Right ventricle myocardium inferior (tissue), 1 donor: ENCODE measurements around the gene WDR48. TPM values are rescaled to one million over a fixed set of nuclear protein-coding genes. Genes with fewer than 3 reads are reported as not detected.

Experiments
- ATAC-seq: fragments of 200-7000 bp; cut with Tn5 transposase; one replicate; pipeline ENCODE4 v1.9.1; 2020; ENCODE audit warnings: mild to moderate bottlenecking, moderate library complexity
- DNase-seq: peaks from one replicate; pipeline ENCODE4 v3.0.0; 2021; ENCODE audit errors: missing footprints
- intact Hi-C: fragments of 100-400 bp; cut with DNase I; formaldehyde crosslinking; loops from one replicate; pipeline ENCODE4 v1.11.0; 2022
- total RNA-seq: library from RNA; stranded (reverse); fragmentation: NEBNext Ultra II Directional; extraction: Animal tissue kit (Norgen Biotek cat#: 25700); gene quantifications from one replicate; pipeline ENCODE4 v1.2.1, GENCODE V29; 2021
- donor health status: DM: no; HTN: yes; CAD: no; lungs with severe emphysema.

Gene WDR48
- total RNA-seq, 1 donor from 2014 or later, result 28.9 TPM

GRCh38 chr3:39110041-39110639 is 58.3 kb downstream of the WDR48 start:
- intact Hi-C loops, result no loop called here
- ATAC-seq, result no peak
- no peak for DNase-seq

- intact Hi-C loops, result no loop called here
- ATAC-seq, result no peak
- no peak for DNase-seq
These were observed 60.3 kb downstream of the WDR48 start for GRCh38 chr3:39112113-39112512.

- intact Hi-C loops, result no loop called here
- DNase-seq, result no peak
- ATAC-seq, result no peak
These were observed 60.7 kb downstream of the WDR48 start for GRCh38 chr3:39112535-39112934.

GRCh38 chr3:39113291-39113690 is 61.5 kb downstream of the WDR48 start:
- ATAC-seq (no peak), DNase-seq (no peak)
- intact Hi-C loops, result no loop called here

GRCh38 chr3:39114456-39114855 is 62.6 kb downstream of the WDR48 start:
- ATAC-seq, result no peak
- DNase-seq, result no peak
- intact Hi-C loops, result no loop called here

GRCh38 chr3:39115870-39116269 is 64.1 kb downstream of the WDR48 start:
- intact Hi-C loops, result no loop called here
- no peak for ATAC-seq

GRCh38 chr3:39118079-39118478 is 66.3 kb downstream of the WDR48 start:
- intact Hi-C loops, result no loop called here
- no peak for ATAC-seq

More at GRCh38 chr3:39115870-39116269, 64.1 kb downstream of the WDR48 start:
- DNase-seq, result no peak

GRCh38 chr3:39118931-39119660 is 67.3 kb downstream of the WDR48 start:
- ATAC-seq (no peak), DNase-seq (no peak)
- intact Hi-C loops, result no loop called here

More at GRCh38 chr3:39118079-39118478, 66.3 kb downstream of the WDR48 start:
- no peak for DNase-seq

- DNase-seq, result no peak
These were observed 69.8 kb downstream of the WDR48 start for GRCh38 chr3:39121621-39122020.

GRCh38 chr3:39122813-39123212 is 71.0 kb downstream of the WDR48 start:
- ATAC-seq (no peak), DNase-seq (no peak)
- intact Hi-C loops, result no loop called here

More at GRCh38 chr3:39121621-39122020, 69.8 kb downstream of the WDR48 start:
- intact Hi-C loops, result no loop called here
- no peak for ATAC-seq

GRCh38 chr3:39124876-39125840 is 73.3 kb downstream of the WDR48 start:
- no peak for ATAC-seq
- DNase-seq, result no peak
- intact Hi-C loops, result loop anchor here (5.0 kb wide), 1 partner anchor 67 kb away; the partner anchor contains the start of gene XIRP1

- intact Hi-C loops, result loop anchor here (1.0 to 5.0 kb wide), 3 partner anchors 66 to 166 kb away; partner anchors contain the start of gene XIRP1
- ATAC-seq (no peak), DNase-seq (no peak)
These were observed 74.2 kb downstream of the WDR48 start for GRCh38 chr3:39125841-39126500.

- intact Hi-C loops, result loop anchor here (1.0 to 5.0 kb wide), 3 partner anchors 66 to 166 kb away; partner anchors contain the start of gene XIRP1
- ATAC-seq (no peak), DNase-seq (no peak)
These were observed 74.8 kb downstream of the WDR48 start for GRCh38 chr3:39126532-39127071.

- DNase-seq, result no peak
- intact Hi-C loops, result loop anchor here (5.0 kb wide), 1 partner anchor 65 kb away; the partner anchor contains the start of gene XIRP1
These were observed 75.6 kb downstream of the WDR48 start for GRCh38 chr3:39127269-39127907.

GRCh38 chr3:39127908-39128304 is 76.1 kb downstream of the WDR48 start:
- intact Hi-C loops, result loop anchor here (5.0 kb wide), 1 partner anchor 64 kb away; the partner anchor contains the start of gene XIRP1
- DNase-seq (no peak), ATAC-seq (no peak)

More at GRCh38 chr3:39127269-39127907, 75.6 kb downstream of the WDR48 start:
- no peak for ATAC-seq

- intact Hi-C loops, result loop anchor here (5.0 kb wide), 1 partner anchor 63 kb away; the partner anchor contains the start of gene XIRP1
- ATAC-seq (no peak), DNase-seq (no peak)
These were observed 77.1 kb downstream of the WDR48 start for GRCh38 chr3:39128951-39129350.

GRCh38 chr3:39130026-39130425 is 78.2 kb downstream of the WDR48 start:
- DNase-seq (no peak), ATAC-seq (no peak)
- intact Hi-C loops, result no loop called here
